Suprapubic skin (tissue), 4 donors: ENCODE results near the gene HJURP. TPM values are rescaled to one million over a fixed set of nuclear protein-coding genes. Genes with fewer than 3 reads are reported as not detected.

Experiments used
- DNase-seq, 2 donors: peaks; one replicate each; pipeline ENCODE4 v3.0.0-alpha.2; 2019; ENCODE audit warnings: low spot score in 2 of 2
- H3K27ac ChIP-seq: fragments of 200-600 bp; sonication (generic); one replicate; pipeline ENCODE4 v1.5.1; 2019
- H3K27me3 ChIP-seq: fragments of 200-600 bp; sonication (generic); one replicate; pipeline ENCODE4 v1.5.1; 2019
- H3K36me3 ChIP-seq: fragments of 200-600 bp; sonication (generic); one replicate; pipeline ENCODE4 v1.5.1; 2019
- H3K4me1 ChIP-seq: fragments of 200-600 bp; sonication (generic); one replicate; pipeline ENCODE4 v1.5.1; 2019
- H3K4me3 ChIP-seq: fragments of 200-600 bp; sonication (generic); one replicate; pipeline ENCODE4 v1.5.1; 2019; ENCODE audit warnings: mild to moderate bottlenecking
- H3K9me3 ChIP-seq: fragments of 200-600 bp; sonication (generic); one replicate; pipeline ENCODE4 v1.5.1; 2019
- EP300 ChIP-seq: sonication (generic); formaldehyde crosslinking; IDR thresholded peaks from one replicate; pipeline ENCODE4 v1.6.1; 2017; ENCODE audit warnings: antibody characterized with exemption
- POLR2A ChIP-seq, 2 donors: fragments of 450-650 bp; IDR thresholded peaks; one replicate each; pipeline ENCODE4 v1.6.1; 2017; ENCODE audit warnings: antibody characterized with exemption in 2 of 2, mild to moderate bottlenecking in 2 of 2, moderate library complexity in 2 of 2
- POLR2AphosphoS5 ChIP-seq, 3 donors: sonication (generic); formaldehyde crosslinking; IDR thresholded peaks; one replicate each; pipeline ENCODE4 v1.6.1; 2017; ENCODE audit warnings: antibody characterized with exemption in 3 of 3
- WGBS: methylation state at CpG from one replicate; pipeline ENCODE4 v1.1.5; 2018; 5-methylcytosine and 5-hydroxymethylcytosine counted together
- total RNA-seq, 4 donors: library from RNA; depleted of rRNA; stranded (reverse); fragments of >200 nt; gene quantifications; one replicate each; pipeline ENCODE4 v1.1.0, GENCODE V29; 2016
- TF ChIP-seq, protein P1 (sequence below), 2 donors: fragments of 200-600 bp in 1 of 2; fragments of 450-650 bp in 1 of 2; sonication (generic) in 1 of 2; IDR thresholded peaks; one replicate each; pipeline ENCODE4 v1.5.1; 2016 to 2019; ENCODE audit warnings: antibody characterized with exemption in 2 of 2, mild to moderate bottlenecking in 1 of 2, moderate library complexity in 1 of 2

HJURP gene
- total RNA-seq, 4 donors from 2014 or later: 1.7 to 7.1 (median 3.9) TPM

DNA sequence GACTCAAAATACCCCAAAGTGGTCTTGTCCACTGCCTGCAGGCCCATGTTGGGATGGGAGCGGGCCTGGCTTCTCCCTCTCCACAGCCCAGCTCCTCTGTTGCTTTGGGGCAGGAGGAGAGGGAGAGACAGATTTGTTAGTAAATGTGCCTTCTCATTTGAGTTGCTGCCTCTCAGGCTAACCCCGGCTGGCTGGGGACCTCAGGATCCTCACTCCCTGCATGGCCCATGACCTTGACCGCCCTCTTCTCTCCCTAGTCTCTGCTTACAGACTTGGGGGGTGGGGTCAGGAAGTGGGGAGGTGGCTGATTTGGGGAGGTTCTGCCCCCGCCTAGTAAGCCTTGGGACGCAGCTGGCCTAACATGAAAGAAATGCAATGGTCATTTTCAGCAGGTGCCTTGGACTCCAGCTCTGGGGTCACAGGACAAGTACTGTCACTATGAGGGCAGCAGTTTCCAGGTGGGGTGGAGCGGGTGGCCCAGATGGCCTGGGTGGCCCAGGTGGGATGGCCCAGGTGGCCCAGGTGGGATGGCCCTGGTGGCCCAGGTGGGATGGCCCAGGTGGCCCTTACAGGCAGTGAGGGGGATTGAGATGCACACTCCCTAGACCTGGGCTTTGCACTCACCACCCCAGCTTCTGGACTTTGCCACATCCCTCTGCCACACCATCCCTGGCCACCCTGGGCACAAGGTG, 24.1 kb downstream of the HJURP start:
- Histone ChIP-seq H3K4me1 (peaks cover 14% of the 10 kb centered on the region), H3K36me3 (no peaks in the 10 kb centered on the region), H3K4me3 (no peak overlapping the region), H3K27me3 (peaks cover 3% of the 10 kb centered on the region), H3K27ac (no peak overlapping the region), H3K9me3 (peaks cover 3% of the 10 kb centered on the region)
- TF ChIP-seq POLR2A (IDR thresholded peaks at IDR 0.05) (no peak), POLR2AphosphoS5 (IDR thresholded peaks at IDR 0.05) (no peak), EP300 (no peak)
- TF ChIP-seq, protein P1, sequence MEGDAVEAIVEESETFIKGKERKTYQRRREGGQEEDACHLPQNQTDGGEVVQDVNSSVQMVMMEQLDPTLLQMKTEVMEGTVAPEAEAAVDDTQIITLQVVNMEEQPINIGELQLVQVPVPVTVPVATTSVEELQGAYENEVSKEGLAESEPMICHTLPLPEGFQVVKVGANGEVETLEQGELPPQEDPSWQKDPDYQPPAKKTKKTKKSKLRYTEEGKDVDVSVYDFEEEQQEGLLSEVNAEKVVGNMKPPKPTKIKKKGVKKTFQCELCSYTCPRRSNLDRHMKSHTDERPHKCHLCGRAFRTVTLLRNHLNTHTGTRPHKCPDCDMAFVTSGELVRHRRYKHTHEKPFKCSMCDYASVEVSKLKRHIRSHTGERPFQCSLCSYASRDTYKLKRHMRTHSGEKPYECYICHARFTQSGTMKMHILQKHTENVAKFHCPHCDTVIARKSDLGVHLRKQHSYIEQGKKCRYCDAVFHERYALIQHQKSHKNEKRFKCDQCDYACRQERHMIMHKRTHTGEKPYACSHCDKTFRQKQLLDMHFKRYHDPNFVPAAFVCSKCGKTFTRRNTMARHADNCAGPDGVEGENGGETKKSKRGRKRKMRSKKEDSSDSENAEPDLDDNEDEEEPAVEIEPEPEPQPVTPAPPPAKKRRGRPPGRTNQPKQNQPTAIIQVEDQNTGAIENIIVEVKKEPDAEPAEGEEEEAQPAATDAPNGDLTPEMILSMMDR (IDR thresholded peaks at IDR 0.05): no peak
- peak; percentile 33 to 65 for DNase-seq
- WGBS: 93% methylated on average over 5 of the region's 6 CpGs

DNA sequence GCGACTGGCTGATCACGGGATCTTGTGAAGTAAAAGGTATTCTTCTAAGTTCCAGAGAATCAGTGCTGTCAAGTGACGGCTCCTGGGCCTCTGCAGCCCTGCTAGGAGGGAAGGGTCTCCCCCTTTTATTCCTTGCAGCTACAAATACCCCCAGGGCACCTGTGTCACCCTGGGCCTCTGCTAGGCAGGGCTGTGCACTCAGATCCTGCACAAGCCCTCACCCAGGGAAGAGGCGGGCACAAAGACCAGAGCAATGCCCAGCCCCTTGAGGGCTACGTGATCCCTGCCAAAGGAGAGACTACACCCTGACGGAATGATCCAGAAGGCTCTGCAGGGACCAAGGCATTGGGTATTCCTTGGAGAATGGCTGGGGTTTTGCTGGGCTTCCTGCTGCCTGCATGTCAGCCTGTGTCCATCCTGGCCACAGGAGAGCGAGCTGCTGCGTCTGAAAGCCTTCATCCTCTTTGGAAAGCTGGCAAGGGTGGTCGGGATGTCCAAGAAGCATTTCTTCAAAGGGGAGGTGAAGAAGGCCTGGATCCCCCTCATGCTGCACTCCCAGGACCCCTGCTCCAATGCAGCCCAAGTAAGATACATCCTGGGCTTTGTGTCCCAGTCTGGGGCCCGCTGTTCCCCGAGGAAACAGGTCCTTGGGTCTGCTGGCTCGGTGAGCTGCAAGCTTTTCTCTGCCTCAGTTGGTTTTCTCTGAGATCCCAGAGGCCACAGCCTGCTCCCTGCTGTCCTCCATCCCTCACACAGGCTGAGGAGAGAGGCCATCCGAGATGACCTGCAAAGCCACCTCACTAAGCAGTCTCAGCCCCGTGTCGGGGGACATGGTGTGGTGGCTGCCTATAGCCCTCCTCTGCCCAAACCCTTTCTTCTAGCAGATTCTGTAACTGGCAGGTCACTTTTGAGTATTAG, 24.9 kb downstream of the HJURP start:
- Histone ChIP-seq H3K27ac (no peak overlapping the region), H3K4me1 (peaks cover 14% of the 10 kb centered on the region), H3K9me3 (peaks cover 3% of the 10 kb centered on the region), H3K4me3 (no peak overlapping the region), H3K36me3 (no peaks in the 10 kb centered on the region), H3K27me3 (peaks cover 3% of the 10 kb centered on the region)
- TF ChIP-seq, protein P1 (IDR thresholded peaks at IDR 0.05): no peak
- TF ChIP-seq POLR2A (IDR thresholded peaks at IDR 0.05): no peak
- no peak for TF ChIP-seq POLR2AphosphoS5 (IDR thresholded peaks at IDR 0.05)
- TF ChIP-seq EP300: no peak
- 62% methylated on average over 9 of the region's 15 CpGs for WGBS
- DNase-seq: peak; percentile 34

DNA sequence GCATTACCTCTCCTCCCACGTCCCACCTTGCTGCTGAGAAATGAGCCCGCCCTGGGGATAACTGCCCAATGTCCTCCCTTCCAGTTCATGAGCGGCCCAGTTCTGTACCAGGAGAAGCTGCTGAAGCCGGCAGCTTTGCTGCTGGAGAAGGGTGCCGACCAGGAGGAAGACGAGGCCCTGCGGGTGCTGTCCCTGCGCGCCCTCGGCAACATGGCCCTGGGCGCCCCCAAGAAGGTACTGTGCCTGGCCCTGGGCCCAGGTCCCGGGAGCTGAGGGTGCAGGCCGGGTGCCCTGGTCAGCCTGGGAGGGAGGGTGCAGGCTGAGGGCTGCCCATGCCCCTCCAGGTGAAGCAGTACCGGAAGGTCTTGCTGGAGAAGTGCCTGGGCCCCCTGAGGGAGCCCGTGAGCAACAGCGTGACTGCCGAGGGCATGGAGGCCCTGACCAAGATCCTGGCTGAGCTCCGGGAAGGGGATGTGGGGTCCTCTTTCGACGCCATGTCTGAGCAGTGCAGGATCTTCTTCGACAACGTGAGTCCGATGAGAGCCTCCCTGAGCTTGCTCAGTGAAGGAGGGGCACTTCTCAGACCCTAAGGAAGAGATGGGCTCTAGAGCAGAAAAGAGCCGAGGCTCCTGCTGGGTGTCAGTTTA, 25.7 kb downstream of the HJURP start:
- peak; percentile 38 to 45 for DNase-seq
- TF ChIP-seq POLR2AphosphoS5 (IDR thresholded peaks at IDR 0.05) (no peak), POLR2A (IDR thresholded peaks at IDR 0.05) (no peak), EP300 (no peak)
- TF ChIP-seq, protein P1 (IDR thresholded peaks at IDR 0.05): no peak

DNA sequence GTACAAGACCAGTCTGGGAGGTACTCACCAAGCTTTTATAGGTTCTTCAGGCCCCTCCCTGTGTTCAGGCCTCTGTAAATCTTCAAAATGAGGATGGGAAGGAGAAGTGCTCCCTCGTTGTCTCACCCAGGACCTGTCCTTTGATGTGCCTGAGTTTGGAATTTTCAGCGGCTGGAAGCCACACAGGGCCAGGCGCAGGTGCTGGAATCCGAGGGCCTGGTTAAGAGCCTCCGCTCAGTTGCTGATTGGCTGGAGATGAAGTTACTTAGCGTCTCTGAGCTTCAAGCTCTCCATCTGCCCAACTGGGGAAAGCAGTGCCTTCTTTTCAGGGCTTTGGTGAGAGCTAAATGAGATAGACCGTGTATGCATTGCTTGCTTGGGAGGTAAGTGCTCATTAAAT, 30.0 kb downstream of the HJURP start:
- Histone ChIP-seq H3K9me3 (peaks cover 3% of the 10 kb centered on the region), H3K27ac (no peak overlapping the region), H3K27me3 (peaks cover 3% of the 10 kb centered on the region), H3K36me3 (no peaks in the 10 kb centered on the region), H3K4me1 (peaks cover 9% of the 10 kb centered on the region), H3K4me3 (no peak overlapping the region)
- WGBS: 77% methylated on average over 7 of the region's 7 CpGs
- peak in 1 of 2 donors; percentile 35 for DNase-seq
- TF ChIP-seq EP300 (no peak), POLR2AphosphoS5 (IDR thresholded peaks at IDR 0.05) (no peak), POLR2A (IDR thresholded peaks at IDR 0.05) (no peak)
- TF ChIP-seq, protein P1 (IDR thresholded peaks at IDR 0.05): no peak

More for the DNA sequence above, 25.7 kb downstream of the HJURP start:
- H3K9me3 ChIP-seq: peaks cover 3% of the 10 kb centered on the region
- no peak overlapping the region for H3K27ac ChIP-seq
- WGBS: 63% methylated on average over 5 of the region's 24 CpGs
- H3K4me3 ChIP-seq: no peak overlapping the region
- no peaks in the 10 kb centered on the region for H3K36me3 ChIP-seq
- H3K4me1 ChIP-seq: peaks cover 14% of the 10 kb centered on the region
- H3K27me3 ChIP-seq: peaks cover 3% of the 10 kb centered on the region
